ENCODE data around the gene CCDC177. TPM values are rescaled to one million over a fixed set of nuclear protein-coding genes. Genes with fewer than 3 reads are reported as not detected.
A peak's percentile ranks its signal among the peaks of the same experiment; 100 is the strongest.

The CCDC177 gene
- total and polyA plus RNA-seq, 2 donors from 2014 or later, result not detected

GRCh38 chr14:69613312-69614073 lies 38.8 kb upstream of the CCDC177 start:
- H3K4me3 ChIP-seq (ENCODE audit: low read length in 3 of 3), result peak overlapping the region; percentile 13 to 90 (median 84)
- no peaks in the 10 kb centered on the region for H3K27me3 ChIP-seq (ENCODE audit: control insufficient read depth, insufficient read depth, low read length)
- H3K27ac ChIP-seq (ENCODE audit: low read depth in 2 of 2, low read length in 2 of 2), result peak overlapping the region; percentile 92 to 94
- no peaks in the 10 kb centered on the region for H3K36me3 ChIP-seq (ENCODE audit: control insufficient read depth in 2 of 3, insufficient read depth in 3 of 3, low read length in 3 of 3)
- intact Hi-C loops (cut with DNase I), result no loop called here
- peak overlapping the region in 1 of 3 donors; percentile 95 for H3K9ac ChIP-seq (ENCODE audit: low read length in 3 of 3)
- no peaks in the 10 kb centered on the region for H3K9me3 ChIP-seq (ENCODE audit: control insufficient read depth in 2 of 3, insufficient read depth in 1 of 3, low read length in 3 of 3)
- FAIRE-seq (no peak), DNase-seq (no peak)
- TF ChIP-seq CTCF (IDR thresholded peaks at IDR 0.05; ENCODE audit: borderline replicate concordance, extremely low read depth, insufficient read depth), result no peak
- H3K4me1 ChIP-seq (ENCODE audit: control insufficient read depth in 2 of 3, insufficient read depth in 2 of 3, low read depth in 1 of 3, low read length in 3 of 3), result peaks cover 7 to 60% (median 45%) of the 10 kb centered on the region in 3 donors

GRCh38 chr14:69612783-69613130 lies 38.1 kb upstream of the CCDC177 start:
- peak overlapping the region; percentile 30 to 95 (median 83) for H3K9ac ChIP-seq (ENCODE audit: low read length in 3 of 3)
- no peak for FAIRE-seq
- H3K4me1 ChIP-seq (ENCODE audit: control insufficient read depth in 2 of 3, insufficient read depth in 2 of 3, low read depth in 1 of 3, low read length in 3 of 3), result peaks cover 7 to 52% (median 38%) of the 10 kb centered on the region in 3 donors
- no peak for TF ChIP-seq CTCF (IDR thresholded peaks at IDR 0.05; ENCODE audit: borderline replicate concordance, extremely low read depth, insufficient read depth)
- peak overlapping the region; percentile 92 to 94 for H3K27ac ChIP-seq (ENCODE audit: low read depth in 2 of 2, low read length in 2 of 2)
- no peaks in the 10 kb centered on the region for H3K27me3 ChIP-seq (ENCODE audit: control insufficient read depth, insufficient read depth, low read length)
- H3K36me3 ChIP-seq (ENCODE audit: control insufficient read depth in 2 of 3, insufficient read depth in 3 of 3, low read length in 3 of 3), result no peaks in the 10 kb centered on the region
- intact Hi-C loops (cut with DNase I), result no loop called here
- no peaks in the 10 kb centered on the region for H3K9me3 ChIP-seq (ENCODE audit: control insufficient read depth in 2 of 3, insufficient read depth in 1 of 3, low read length in 3 of 3)
- peak overlapping the region; percentile 53 to 90 (median 84) for H3K4me3 ChIP-seq (ENCODE audit: low read length in 3 of 3)
- DNase-seq, result no peak

- Histone ChIP-seq H3K36me3 (ENCODE audit: control insufficient read depth in 2 of 3, insufficient read depth in 3 of 3, low read length in 3 of 3) (no peaks in the 10 kb centered on the region), H3K4me1 (ENCODE audit: control insufficient read depth in 2 of 3, insufficient read depth in 2 of 3, low read depth in 1 of 3, low read length in 3 of 3) (peaks cover 7 to 47% (median 36%) of the 10 kb centered on the region in 3 donors), H3K9me3 (ENCODE audit: control insufficient read depth in 2 of 3, insufficient read depth in 1 of 3, low read length in 3 of 3) (no peaks in the 10 kb centered on the region), H3K27ac (ENCODE audit: low read depth in 2 of 2, low read length in 2 of 2) (peak overlapping the region; percentile 92 to 94), H3K4me3 (ENCODE audit: low read length in 3 of 3) (peak overlapping the region; percentile 53 to 90 (median 84)), H3K9ac (ENCODE audit: low read length in 3 of 3) (peak overlapping the region; percentile 30 to 95 (median 83)), H3K27me3 (ENCODE audit: control insufficient read depth, insufficient read depth, low read length) (no peaks in the 10 kb centered on the region)
- intact Hi-C loops (cut with DNase I), result no loop called here
- TF ChIP-seq CTCF (IDR thresholded peaks at IDR 0.05; ENCODE audit: borderline replicate concordance, extremely low read depth, insufficient read depth), result no peak
- DNase-seq (peak; percentile 27 to 81 (median 58)), FAIRE-seq (no peak)
These were observed 37.5 kb upstream of the CCDC177 start for GRCh38 chr14:69612014-69612782.

All from kidney (tissue), 14 donors.